Endothelial cell of umbilical vein (primary cell): ENCODE results near the gene SMARCA1. TPM values are rescaled to one million over a fixed set of nuclear protein-coding genes. Genes with fewer than 3 reads are reported as not detected.

Source experiments
- BruUV-seq: library from RNA; stranded (reverse); fragments of 400-500 nt; replicated peaks from 2 replicates; lab custom pipeline; 2021; lab: Mats Ljungman, UMichigan
- CTCF ChIA-PET: fragments of 300-600, 350-600 bp; sonication (Branson Sonifier 250); formaldehyde crosslinking; loops from one replicate; lab custom pipeline; 2021; ENCODE audit warnings: antibody characterized with exemption, inconsistent platforms; lab: Charles Lee
- POLR2A ChIA-PET: fragments of 300-600, 350-600 bp; sonication (Branson Sonifier 250); formaldehyde crosslinking; loops from one replicate; lab custom pipeline; 2021; ENCODE audit warnings: antibody characterized with exemption, inconsistent platforms; lab: Charles Lee
- DNase-seq: peaks from one replicate; pipeline ENCODE4 v3.0.0-alpha.2; 2011; ENCODE audit warnings: low read depth, low spot score
- FAIRE-seq: peaks from 2 replicates; lab custom pipeline; 2011; peaks lifted over from hg19 to GRCh38; lab: Jason Lieb, UNC
- H2AFZ ChIP-seq: 2 replicates; pipeline ENCODE4 v1.6.0; 2012; ENCODE audit warnings: low read depth, low read length, control low read depth, inconsistent platforms
- H3K27ac ChIP-seq: 2 replicates; pipeline ENCODE4 v1.5.1; 2011; ENCODE audit warnings: low read depth, mild to moderate bottlenecking, control low read depth, low read length, moderate library complexity; ENCODE audit not compliant: insufficient read depth
- H3K27me3 ChIP-seq, 2 experiments: 2 replicates each; pipeline versions ENCODE4 v1.6.0 to v1.6.1; 2011; ENCODE audit warnings: low read length in 2 of 2, mixed read lengths in 1 of 2; ENCODE audit not compliant: control insufficient read depth in 2 of 2, insufficient read depth in 2 of 2
- H3K36me3 ChIP-seq, 2 experiments: 2 replicates in 1 of 2; 3 replicates in 1 of 2; pipeline ENCODE4 v1.5.1; 2011; ENCODE audit warnings: low read length in 2 of 2, mild to moderate bottlenecking in 1 of 2, moderate library complexity in 1 of 2; ENCODE audit not compliant: control insufficient read depth in 2 of 2, insufficient read depth in 2 of 2; ENCODE audit errors: extremely low read depth in 1 of 2
- H3K4me1 ChIP-seq: 3 replicates; pipeline ENCODE4 v1.5.1; 2011; ENCODE audit warnings: mild to moderate bottlenecking, low read length; ENCODE audit not compliant: control insufficient read depth, insufficient read depth; ENCODE audit errors: extremely low read depth
- H3K4me2 ChIP-seq: 2 replicates; pipeline ENCODE4 v1.6.1; 2011; ENCODE audit warnings: low read length, control low read depth, mixed read lengths; ENCODE audit not compliant: insufficient read depth
- H3K4me3 ChIP-seq, 3 experiments: fragments of 200-600 bp in 1 of 3; sonication (generic), shearing (Covaris generic) in 1 of 3; replicated peaks in 1 of 3; 2 replicates each; pipeline ENCODE4 v1.5.1; 2011 to 2016; ENCODE audit warnings: control low read depth in 3 of 3, low read length in 3 of 3, mild to moderate bottlenecking in 2 of 3, inconsistent platforms in 1 of 3, low read depth in 1 of 3, moderate library complexity in 1 of 3; ENCODE audit not compliant: insufficient read depth in 1 of 3
- H3K79me2 ChIP-seq: 2 replicates; pipeline ENCODE4 v1.6.0; 2012; ENCODE audit warnings: low read length, inconsistent platforms; ENCODE audit not compliant: control insufficient read depth, insufficient read depth
- H3K9ac ChIP-seq: replicated peaks from 2 replicates; pipeline ENCODE3; 2011; ENCODE audit warnings: low read length, control low read depth; ENCODE audit not compliant: insufficient read depth; ENCODE audit errors: extremely low read depth
- H3K9me1 ChIP-seq: replicated peaks from 3 replicates; pipeline ENCODE4 v1.6.0; 2011; ENCODE audit warnings: mild to moderate bottlenecking, low read length; ENCODE audit not compliant: control insufficient read depth, insufficient read depth; ENCODE audit errors: extremely low read depth
- H3K9me3 ChIP-seq: replicated peaks from 2 replicates; pipeline ENCODE4 v1.5.1; 2012; ENCODE audit warnings: low read length, inconsistent platforms; ENCODE audit not compliant: control insufficient read depth, insufficient read depth
- H4K20me1 ChIP-seq: replicated peaks from 2 replicates; pipeline ENCODE3; 2011; ENCODE audit warnings: mild to moderate bottlenecking, low read length; ENCODE audit not compliant: control insufficient read depth, insufficient read depth; ENCODE audit errors: extremely low read depth
- CTCF ChIP-seq, 2 donors: IDR thresholded peaks; 1 replicate in 1 of 2; 2 replicates in 1 of 2; pipeline ENCODE4 v1.5.1; 2011; ENCODE audit warnings: low read length in 2 of 2, mild to moderate bottlenecking in 2 of 2, moderate library complexity in 2 of 2, control low read depth in 1 of 2, inconsistent platforms in 1 of 2, low read depth in 1 of 2; ENCODE audit not compliant: insufficient read depth in 1 of 2; ENCODE audit errors: extremely low read depth in 1 of 2
- EZH2 ChIP-seq: IDR thresholded peaks from 2 replicates; pipeline ENCODE4 v1.6.1; 2012; ENCODE audit warnings: borderline replicate concordance, low read depth, mild to moderate bottlenecking, moderate library complexity, low read length, inconsistent platforms; ENCODE audit not compliant: severe bottlenecking
- FOS ChIP-seq: IDR thresholded peaks from 2 replicates; pipeline ENCODE4 v1.6.1; 2011; ENCODE audit warnings: mild to moderate bottlenecking, low read length, moderate library complexity, borderline replicate concordance; ENCODE audit not compliant: insufficient read depth
- GATA2 ChIP-seq: IDR thresholded peaks from 2 replicates; pipeline ENCODE4 v1.7.0; 2011; ENCODE audit warnings: low read depth, mild to moderate bottlenecking, moderate library complexity, mixed read lengths, low read length; ENCODE audit not compliant: insufficient read length, insufficient read depth
- JUN ChIP-seq: IDR thresholded peaks from 2 replicates; pipeline ENCODE4 v1.6.1; 2011; ENCODE audit warnings: borderline replicate concordance, low read depth; ENCODE audit not compliant: insufficient read length, insufficient read depth
- MYC ChIP-seq: IDR thresholded peaks from one replicate; pipeline ENCODE4 v1.6.1; 2011; ENCODE audit warnings: mild to moderate bottlenecking, low read depth, low read length
- POLR2A ChIP-seq: IDR thresholded peaks from 2 replicates; pipeline ENCODE4 v1.6.1; 2012; ENCODE audit warnings: low read depth, mild to moderate bottlenecking, control low read depth, low read length
- POLR2AphosphoS5 ChIP-seq: IDR thresholded peaks from 2 replicates; pipeline ENCODE4 v1.6.1; 2012; ENCODE audit warnings: low read depth, mild to moderate bottlenecking, control low read depth, low read length, moderate library complexity; ENCODE audit not compliant: insufficient read depth
- dilution Hi-C: fragments of 300-500 bp; cut with MboI; formaldehyde crosslinking; loops from one replicate; pipeline ENCODE4 v1.15.0; 2019; ENCODE audit warnings: low sequenced_read_pairs; ENCODE audit not compliant: extremely low pct_ligation_motif_present
- intact Hi-C: fragments of 100-400 bp; cut with micrococcal nuclease; formaldehyde crosslinking; loops from one replicate; pipeline ENCODE4 v1.10.0; 2022
- polyA plus RNA-seq, 4 experiments: library from polyadenylated mRNA; depleted of rRNA in 3 of 4; stranded (reverse) in 3 of 4; unstranded in 1 of 4; fragments of >200 nt; gene quantifications; 2 replicates each; pipeline versions ENCODE4 v1.2.1 to v1.2.3, GENCODE V29; 2011 to 2012; ENCODE audit warnings: missing spikeins in 1 of 4
- total RNA-seq: library from RNA; stranded (reverse); gene quantifications from 2 replicates; pipeline ENCODE4 v1.2.3, GENCODE V29; 2021
- TF ChIP-seq, protein P1 (sequence below): IDR thresholded peaks from 2 replicates; pipeline ENCODE4 v1.6.1; 2011; ENCODE audit not compliant: insufficient read depth, insufficient read length

SMARCA1 gene
- total and polyA plus RNA-seq, 2 donors (not counting 3 experiments of a cell fraction or from before 2014, with no cell fraction given), result 8.3 to 29.7 TPM

- no peak for TF ChIP-seq JUN
- no peak for TF ChIP-seq MYC
- no peak for TF ChIP-seq GATA2
- intact Hi-C loops (no loop called here), dilution Hi-C loops (no loop called here)
- peaks cover 0 to 4% of the 10 kb centered on the region in 2 experiments for H3K36me3 ChIP-seq
- BruUV-seq, result no TSS peak
- no peak overlapping the region for H2AFZ ChIP-seq
- no peaks in the 10 kb centered on the region for H3K9me3 ChIP-seq
- peaks cover 5% of the 10 kb centered on the region for H3K4me1 ChIP-seq
- FAIRE-seq (no peak), DNase-seq (no peak)
- no peaks in the 10 kb centered on the region for H4K20me1 ChIP-seq
- no peaks in the 10 kb centered on the region for H3K9me1 ChIP-seq
- ChIA-PET POLR2A (no interaction called here), CTCF (no interaction called here)
- H3K4me2 ChIP-seq, result no peak overlapping the region
- H3K27ac ChIP-seq, result no peak overlapping the region
- no peaks in the 10 kb centered on the region for H3K27me3 ChIP-seq
- no peak overlapping the region for H3K4me3 ChIP-seq
- no peaks in the 10 kb centered on the region for H3K79me2 ChIP-seq
- no peak overlapping the region for H3K9ac ChIP-seq
Measured at GRCh38 chrX:129497146-129497843, 26.0 kb downstream of the SMARCA1 start.

- Histone ChIP-seq H2AFZ (no peak overlapping the region), H3K4me1 (peaks cover 5% of the 10 kb centered on the region), H3K27ac (no peak overlapping the region), H3K27me3 (no peaks in the 10 kb centered on the region), H3K79me2 (no peaks in the 10 kb centered on the region), H3K9me1 (no peaks in the 10 kb centered on the region), H3K9ac (no peak overlapping the region), H4K20me1 (no peaks in the 10 kb centered on the region), H3K4me2 (no peak overlapping the region), H3K4me3 (no peak overlapping the region), H3K36me3 (peaks cover 0 to 4% of the 10 kb centered on the region in 2 experiments), H3K9me3 (no peaks in the 10 kb centered on the region)
- DNase-seq (no peak), FAIRE-seq (no peak)
- intact Hi-C loops (no loop called here), dilution Hi-C loops (no loop called here)
- TF ChIP-seq, protein P1, sequence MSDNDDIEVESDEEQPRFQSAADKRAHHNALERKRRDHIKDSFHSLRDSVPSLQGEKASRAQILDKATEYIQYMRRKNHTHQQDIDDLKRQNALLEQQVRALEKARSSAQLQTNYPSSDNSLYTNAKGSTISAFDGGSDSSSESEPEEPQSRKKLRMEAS, result no peak
- TF ChIP-seq POLR2A (no peak), MYC (no peak), EZH2 (no peak), POLR2AphosphoS5 (no peak), FOS (no peak), CTCF (IDR thresholded peaks at IDR 0.05; ENCODE audit: extremely low read depth in 1 of 2, insufficient read depth in 1 of 2, low read depth in 1 of 2, low read length in 2 of 2) (no peak), GATA2 (no peak), JUN (no peak)
- ChIA-PET CTCF (no interaction called here), POLR2A (no interaction called here)
- BruUV-seq, result no TSS peak
Measured at GRCh38 chrX:129496625-129497024, 26.7 kb downstream of the SMARCA1 start.
